Kidney (tissue), 14 donors: ENCODE measurements around the gene ENTPD6. TPM values are rescaled to one million over a fixed set of nuclear protein-coding genes. Genes with fewer than 3 reads are reported as not detected.
"Not testable (repeated sequence)": the region's sequence is repeated elsewhere in the genome, so short reads cannot be mapped to it uniquely, and the experiment has no call there.

Experiments
- DNase-seq, 5 donors: peaks; one replicate each; pipeline ENCODE4 v3.0.0-alpha.2; 2013 to 2020
- FAIRE-seq: peaks from 2 replicates; lab custom pipeline; 2012; peaks lifted over from hg19 to GRCh38; lab: Jason Lieb, UNC
- H3K27ac ChIP-seq, 2 donors: one replicate each; pipeline ENCODE4 v1.7.0; 2013; ENCODE audit warnings: low read depth in 2 of 2, low read length in 2 of 2, inconsistent platforms in 1 of 2
- H3K27me3 ChIP-seq: one replicate; pipeline ENCODE4 v1.7.1; 2013; ENCODE audit warnings: low read length, inconsistent platforms; ENCODE audit not compliant: control insufficient read depth, insufficient read depth
- H3K36me3 ChIP-seq, 3 donors: one replicate each; pipeline versions ENCODE4 v1.7.0 to v1.7.1; 2013; ENCODE audit warnings: low read length in 3 of 3, control low read depth in 1 of 3, inconsistent platforms in 1 of 3; ENCODE audit not compliant: insufficient read depth in 3 of 3, control insufficient read depth in 2 of 3
- H3K4me1 ChIP-seq, 3 donors: one replicate each; pipeline versions ENCODE4 v1.7.0 to v1.7.1; 2013; ENCODE audit warnings: low read length in 3 of 3, inconsistent platforms in 1 of 3, low read depth in 1 of 3; ENCODE audit not compliant: control insufficient read depth in 2 of 3, insufficient read depth in 2 of 3
- H3K4me3 ChIP-seq, 3 donors: one replicate each; pipeline versions ENCODE4 v1.7.0 to v1.8.1; 2013; ENCODE audit warnings: low read length in 3 of 3, control low read depth in 1 of 3, inconsistent platforms in 1 of 3
- H3K9ac ChIP-seq, 3 donors: one replicate each; pipeline versions ENCODE4 v1.7.0 to v1.7.1; 2013; ENCODE audit warnings: low read length in 3 of 3, control low read depth in 1 of 3, inconsistent platforms in 1 of 3
- H3K9me3 ChIP-seq, 3 donors: one replicate each; pipeline versions ENCODE4 v1.7.0 to v1.7.1; 2013; ENCODE audit warnings: low read length in 3 of 3, control low read depth in 1 of 3, inconsistent platforms in 1 of 3; ENCODE audit not compliant: control insufficient read depth in 2 of 3, insufficient read depth in 1 of 3
- CTCF ChIP-seq: IDR thresholded peaks from 3 replicates; pipeline ENCODE4 v1.5.1; 2012; ENCODE audit warnings: mild to moderate bottlenecking, moderate library complexity, borderline replicate concordance; ENCODE audit not compliant: insufficient read depth; ENCODE audit errors: extremely low read depth
- intact Hi-C: fragments of 100-400 bp; cut with DNase I; formaldehyde crosslinking; loops from one replicate; pipeline ENCODE4 v1.11.1; 2022
- polyA plus RNA-seq: library from polyadenylated mRNA; stranded (reverse); fragments of 350-450 nt; fragmentation: Illumina TruSeq; extraction: RNeasy Lipid Tissue Mini Kit (QIAGEN cat#74804); gene quantifications from one replicate; pipeline ENCODE4 v1.2.3, GENCODE V29; 2014; ENCODE audit warnings: low read depth, low replicate concordance; ENCODE audit not compliant: insufficient read depth
- total RNA-seq: library from RNA; stranded (reverse); fragmentation: NEBNext Ultra II Directional; extraction: Animal tissue kit (Norgen Biotek cat#: 25700); gene quantifications from one replicate; pipeline ENCODE4 v1.2.1, GENCODE V29; 2021
- donor health status: control.
- donor health status: control.
- donor health status: control.
- donor health status: control.
- donor health status: control.
- donor health status: DM: yes; HTN: yes; CAD: no.
- donor health status: Normal renal cell carcinoma (clear cell type).

Gene ENTPD6
- total and polyA plus RNA-seq, 2 donors from 2014 or later = 59.0 to 95.7 TPM

GRCh38 chr20:25230166-25230831 is 34.8 kb downstream of the ENTPD6 start:
- no peak overlapping the region for H3K9ac ChIP-seq
- DNase-seq (no peak), FAIRE-seq (no peak)
- H3K4me1 ChIP-seq = peaks cover 2 to 21% (median 11%) of the 10 kb centered on the region in 3 donors
- TF ChIP-seq CTCF = no peak
- H3K27me3 ChIP-seq = no peaks in the 10 kb centered on the region
- H3K27ac ChIP-seq = no peak overlapping the region
- intact Hi-C loops = no loop called here
- H3K9me3 ChIP-seq = no peaks in the 10 kb centered on the region
- no peak overlapping the region for H3K4me3 ChIP-seq
- no peaks in the 10 kb centered on the region for H3K36me3 ChIP-seq

GRCh38 chr20:25233016-25233772 is 37.7 kb downstream of the ENTPD6 start:
- H3K4me3 ChIP-seq = no peak overlapping the region
- no peaks in the 10 kb centered on the region for H3K9me3 ChIP-seq
- peaks cover 2 to 11% (median 10%) of the 10 kb centered on the region in 3 donors for H3K4me1 ChIP-seq
- no peaks in the 10 kb centered on the region for H3K27me3 ChIP-seq
- TF ChIP-seq CTCF = no peak
- no peaks in the 10 kb centered on the region for H3K36me3 ChIP-seq
- peak in 1 of 5 donors; percentile 88 for DNase-seq
- intact Hi-C loops = no loop called here
- peak overlapping the region in 1 of 2 donors; percentile 51 for H3K27ac ChIP-seq
- H3K9ac ChIP-seq = no peak overlapping the region
- no peak for FAIRE-seq

GRCh38 chr20:25234009-25234849 is 38.7 kb downstream of the ENTPD6 start:
- DNase-seq, H3K9ac ChIP-seq, intact Hi-C loops, H3K27ac ChIP-seq, H3K9me3 ChIP-seq, H3K4me3 ChIP-seq, FAIRE-seq, H3K27me3 ChIP-seq, H3K36me3 ChIP-seq: not testable (repeated sequence)
- peaks cover 2 to 11% (median 10%) of the 10 kb centered on the region in 3 donors for H3K4me1 ChIP-seq
